GM12865 (cell line): ENCODE results near the gene KRT85.

Experiments used
- DNase-seq: peaks from one replicate; pipeline ENCODE4 v3.0.0; 2010; ENCODE audit warnings: low read depth
- H3K4me3 ChIP-seq: 2 replicates; pipeline ENCODE4 v1.5.1; 2011; ENCODE audit warnings: mild to moderate bottlenecking, low read depth, low read length, control low read depth
- CTCF ChIP-seq: IDR thresholded peaks from 2 replicates; pipeline ENCODE4 v1.5.1; 2011; ENCODE audit warnings: low read length, control low read depth, low read depth, inconsistent platforms; ENCODE audit not compliant: insufficient read depth; ENCODE audit errors: missing control alignments

The KRT85 gene

GRCh38 chr12:52356031-52356761 is 11.1 kb downstream of the KRT85 start:
- H3K4me3 ChIP-seq: no peak overlapping the region
- TF ChIP-seq CTCF: no peak
- DNase-seq: no peak

GRCh38 chr12:52355176-52355575 is 12.1 kb downstream of the KRT85 start:
- TF ChIP-seq CTCF: no peak
- DNase-seq: no peak
- no peak overlapping the region for H3K4me3 ChIP-seq

- no peak for TF ChIP-seq CTCF
- no peak for DNase-seq
- no peak overlapping the region for H3K4me3 ChIP-seq
Observed at GRCh38 chr12:52354200-52354599, 13.1 kb downstream of the KRT85 start.

- no peak overlapping the region for H3K4me3 ChIP-seq
- DNase-seq: no peak
- no peak for TF ChIP-seq CTCF
Observed at GRCh38 chr12:52353766-52354165, 13.5 kb downstream of the KRT85 start.

GRCh38 chr12:52352951-52353350 is 14.3 kb downstream of the KRT85 start:
- H3K4me3 ChIP-seq: no peak overlapping the region
- DNase-seq: no peak
- TF ChIP-seq CTCF: no peak

GRCh38 chr12:52351196-52352059 is 15.9 kb downstream of the KRT85 start:
- TF ChIP-seq CTCF: no peak
- no peak for DNase-seq
- H3K4me3 ChIP-seq: no peak overlapping the region
